Measurements from ENCODE around the gene GTPBP1. TPM values are rescaled to one million over a fixed set of nuclear protein-coding genes. Genes with fewer than 3 reads are reported as not detected.

Gene GTPBP1
- total RNA-seq, 2 experiments from 2014 or later = 98.6 TPM

DNA sequence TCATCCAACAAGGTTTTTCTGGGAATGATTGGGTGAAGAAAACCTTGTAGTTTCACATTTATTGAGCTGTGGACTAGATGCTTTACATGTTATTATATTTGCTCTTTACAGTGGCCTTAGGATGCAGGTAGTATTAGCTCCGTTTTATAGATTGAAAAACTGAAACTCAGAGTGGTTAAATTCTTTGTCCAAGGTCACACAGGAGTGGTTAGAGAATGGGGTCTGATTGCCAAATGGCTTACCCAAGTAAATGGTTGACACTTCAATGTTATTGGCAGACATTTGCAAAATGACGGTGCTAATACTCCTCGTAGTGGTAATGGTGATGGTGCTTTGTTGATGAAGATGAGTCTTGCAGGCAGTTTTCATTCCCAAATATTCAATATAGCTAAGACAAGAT lies 2.2 kb downstream of the GTPBP1 start:
- Mint-ChIP-seq H3K27me3 (no peaks in the 10 kb centered on the region), H3K4me3 (peak overlapping the region; percentile 94), H3K4me1 (peaks cover 57% of the 10 kb centered on the region), H3K36me3 (peaks cover 30% of the 10 kb centered on the region), H3K27ac (peak overlapping the region; percentile 9), H3K9me3 (no peaks in the 10 kb centered on the region)
- DNase-seq (no peak), ATAC-seq (ENCODE audit: low read depth) (no peak)
- POLR2A ChIA-PET = interaction anchor here (0.9 to 3.6 kb wide), 4 partner anchors 24 to 43 kb away, joined by 4 to 26 read pairs (median 14); partner anchors contain the start of gene TOMM22

GRCh38 chr22:38709306-38709705 lies 3.6 kb downstream of the GTPBP1 start:
- no peaks in the 10 kb centered on the region for H3K9me3 Mint-ChIP-seq
- no peak overlapping the region for H3K27ac Mint-ChIP-seq
- POLR2A ChIA-PET = interaction anchor here (1.0 to 1.2 kb wide), 2 partner anchors 25 to 35 kb away, joined by 4 read pairs; no protein-coding TSS in a partner anchor
- H3K27me3 Mint-ChIP-seq = no peaks in the 10 kb centered on the region
- ATAC-seq (ENCODE audit: low read depth) = no peak
- peaks cover 61% of the 10 kb centered on the region for H3K4me1 Mint-ChIP-seq
- no peak for DNase-seq
- H3K36me3 Mint-ChIP-seq = peaks cover 31% of the 10 kb centered on the region
- H3K4me3 Mint-ChIP-seq = no peak overlapping the region

DNA sequence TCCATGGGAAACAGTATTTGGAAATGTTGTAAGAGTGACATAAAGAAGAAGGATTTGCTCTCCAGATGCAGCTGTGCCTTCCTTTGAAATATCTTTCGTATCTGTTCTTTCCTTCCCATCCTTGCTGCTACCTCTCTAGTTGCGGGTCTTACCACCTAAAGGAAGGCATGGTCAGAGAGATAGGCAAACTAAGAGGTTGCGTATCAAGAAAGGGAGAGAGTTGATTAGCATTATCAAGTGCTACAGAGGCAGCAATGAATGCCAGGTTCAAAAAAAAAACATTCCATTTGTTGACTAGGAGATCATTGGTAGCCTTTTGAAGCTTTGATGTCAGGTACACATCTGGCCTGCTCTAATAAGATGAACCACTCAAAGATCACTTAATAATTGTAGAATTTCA lies 4.6 kb downstream of the GTPBP1 start:
- Mint-ChIP-seq H3K9me3 (no peaks in the 10 kb centered on the region), H3K4me1 (peaks cover 61% of the 10 kb centered on the region), H3K27ac (no peak overlapping the region), H3K27me3 (no peaks in the 10 kb centered on the region), H3K36me3 (peaks cover 31% of the 10 kb centered on the region), H3K4me3 (no peak overlapping the region)
- ATAC-seq (ENCODE audit: low read depth) (no peak), DNase-seq (no peak)
- POLR2A ChIA-PET = interaction anchor here (1.0 kb wide), 1 partner anchor 34 kb away, joined by 4 read pairs; no protein-coding TSS in a partner anchor

DNA sequence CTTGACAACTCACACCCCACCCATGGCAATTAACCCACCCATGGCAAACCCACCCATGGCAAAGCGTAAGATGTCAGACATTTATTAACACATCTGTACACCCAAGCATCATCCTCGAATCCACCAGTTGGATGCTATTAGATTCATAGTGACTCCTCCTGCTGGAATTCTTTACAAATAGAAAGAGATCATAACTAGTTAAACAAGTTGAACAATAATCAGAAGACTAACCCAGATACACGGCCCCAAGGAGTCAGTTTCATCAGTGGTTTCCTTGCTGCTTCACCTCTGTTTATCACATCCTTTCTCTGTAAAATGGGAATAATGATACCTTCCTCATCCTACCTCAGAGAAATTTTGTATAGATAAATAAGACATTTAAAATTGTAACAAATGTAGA lies 5.1 kb downstream of the GTPBP1 start:
- POLR2A ChIA-PET = no interaction called here
- Mint-ChIP-seq H3K36me3 (peaks cover 31% of the 10 kb centered on the region), H3K4me1 (peaks cover 62% of the 10 kb centered on the region), H3K4me3 (no peak overlapping the region), H3K9me3 (no peaks in the 10 kb centered on the region), H3K27me3 (no peaks in the 10 kb centered on the region), H3K27ac (no peak overlapping the region)
- DNase-seq = no peak
- no peak for ATAC-seq (ENCODE audit: low read depth)

GRCh38 chr22:38712486-38713207 lies 6.9 kb downstream of the GTPBP1 start:
- H3K27ac Mint-ChIP-seq = peak overlapping the region; percentile 4
- H3K4me1 Mint-ChIP-seq = peaks cover 56% of the 10 kb centered on the region
- H3K36me3 Mint-ChIP-seq = peaks cover 22% of the 10 kb centered on the region
- H3K9me3 Mint-ChIP-seq = no peaks in the 10 kb centered on the region
- ATAC-seq (ENCODE audit: low read depth) (no peak), DNase-seq (no peak)
- no peak overlapping the region for H3K4me3 Mint-ChIP-seq
- POLR2A ChIA-PET = no interaction called here
- H3K27me3 Mint-ChIP-seq = no peaks in the 10 kb centered on the region

GRCh38 chr22:38713921-38714320 lies 8.2 kb downstream of the GTPBP1 start:
- Mint-ChIP-seq H3K4me3 (no peak overlapping the region), H3K27me3 (no peaks in the 10 kb centered on the region), H3K27ac (no peak overlapping the region), H3K9me3 (no peaks in the 10 kb centered on the region), H3K4me1 (peaks cover 45% of the 10 kb centered on the region), H3K36me3 (peaks cover 14% of the 10 kb centered on the region)
- no peak for DNase-seq
- ATAC-seq (ENCODE audit: low read depth) = no peak
- POLR2A ChIA-PET = no interaction called here

- Mint-ChIP-seq H3K27ac (peak overlapping the region; percentile 30), H3K4me3 (no peak overlapping the region), H3K4me1 (peaks cover 38% of the 10 kb centered on the region), H3K9me3 (no peaks in the 10 kb centered on the region), H3K27me3 (no peaks in the 10 kb centered on the region), H3K36me3 (peaks cover 12% of the 10 kb centered on the region)
- ATAC-seq (ENCODE audit: low read depth) (no peak), DNase-seq (no peak)
- POLR2A ChIA-PET = interaction anchor here (0.9 to 2.1 kb wide), 4 partner anchors 10 to 36 kb away, joined by 3 to 4 read pairs (median 3); partner anchors contain the start of gene GTPBP1
Measured at GRCh38 chr22:38715176-38715764, 9.5 kb downstream of the GTPBP1 start.

DNA sequence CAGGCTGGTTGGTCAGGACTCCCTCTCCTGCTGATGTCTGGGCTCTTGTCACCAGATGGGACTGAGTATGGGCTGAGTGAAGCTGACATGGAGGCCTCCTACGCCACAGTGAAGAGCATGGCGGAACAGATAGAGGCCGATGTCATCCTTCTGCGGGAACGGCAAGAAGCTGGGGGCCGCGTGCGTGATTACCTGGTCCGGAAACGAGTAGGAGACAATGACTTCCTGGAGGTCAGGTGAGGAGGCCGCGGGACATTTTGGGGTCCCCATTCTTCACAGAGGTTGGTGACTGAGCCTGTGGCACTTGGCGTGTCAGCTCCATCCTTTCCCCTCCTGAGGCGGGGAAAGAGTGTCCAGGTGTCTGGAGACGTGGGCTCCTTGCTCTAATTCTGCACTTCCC lies 10.1 kb downstream of the GTPBP1 start:
- POLR2A ChIA-PET = interaction anchor here (1.0 to 2.1 kb wide), 2 partner anchors 18 to 35 kb away, joined by 3 to 4 read pairs; no protein-coding TSS in a partner anchor
- Mint-ChIP-seq H3K27ac (peak overlapping the region; percentile 39), H3K27me3 (no peaks in the 10 kb centered on the region), H3K36me3 (peaks cover 7% of the 10 kb centered on the region), H3K4me1 (peaks cover 32% of the 10 kb centered on the region), H3K4me3 (no peak overlapping the region), H3K9me3 (no peaks in the 10 kb centered on the region)
- ATAC-seq (ENCODE audit: low read depth) = no peak
- no peak for DNase-seq

DNA sequence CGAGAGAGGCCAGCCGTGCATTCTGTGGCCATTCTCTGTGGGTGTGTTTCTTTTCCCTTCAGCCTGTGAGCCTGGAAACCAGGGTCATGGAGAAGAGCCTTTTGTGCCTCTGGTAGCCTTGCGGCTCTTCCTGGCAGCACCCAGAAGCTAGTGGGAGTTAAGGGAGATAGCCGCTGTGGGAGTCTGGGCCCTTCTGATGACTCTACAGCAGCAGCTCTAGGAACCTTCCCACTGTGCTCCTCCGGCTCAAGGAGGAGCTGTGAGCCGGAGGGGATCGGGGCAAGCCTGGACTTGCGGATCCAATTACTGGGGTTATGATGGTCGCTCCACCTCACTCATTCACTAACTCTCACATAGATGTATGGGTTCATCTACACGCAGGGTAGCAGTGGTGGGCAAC lies 10.5 kb downstream of the GTPBP1 start:
- Mint-ChIP-seq H3K36me3 (peaks cover 9% of the 10 kb centered on the region), H3K27ac (peak overlapping the region; percentile 17)
- POLR2A ChIA-PET = interaction anchor here (0.6 to 2.1 kb wide), 3 partner anchors 17 to 35 kb away, joined by 3 to 6 read pairs (median 4); no protein-coding TSS in a partner anchor

DNA sequence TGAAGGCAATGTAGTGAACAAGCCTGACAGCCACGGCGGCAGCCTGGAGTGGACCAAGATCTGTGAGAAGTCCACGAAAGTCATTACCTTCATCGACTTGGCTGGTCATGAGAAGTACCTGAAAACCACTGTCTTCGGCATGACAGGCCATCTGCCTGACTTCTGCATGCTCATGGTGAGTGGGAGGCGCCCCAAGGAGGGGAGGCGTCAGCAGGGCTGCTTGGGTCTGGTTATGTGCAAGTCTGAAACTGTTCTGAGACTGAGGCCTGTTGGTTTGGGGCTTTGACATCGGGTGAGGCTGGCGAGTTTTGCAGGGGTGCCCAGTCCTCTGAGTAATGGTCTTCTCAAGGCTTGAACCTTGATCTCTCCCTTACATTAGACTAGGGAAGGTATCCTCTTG lies 11.1 kb downstream of the GTPBP1 start:
- POLR2A ChIA-PET = interaction anchor here (0.6 kb wide), 1 partner anchor 31 kb away, joined by 6 read pairs; no protein-coding TSS in a partner anchor
- Mint-ChIP-seq H3K9me3 (no peaks in the 10 kb centered on the region), H3K27me3 (no peaks in the 10 kb centered on the region), H3K4me3 (no peak overlapping the region), H3K27ac (no peak overlapping the region), H3K4me1 (peaks cover 33% of the 10 kb centered on the region), H3K36me3 (peaks cover 12% of the 10 kb centered on the region)
- ATAC-seq (ENCODE audit: low read depth) = no peak
- no peak for DNase-seq

More for the DNA sequence above, 10.5 kb downstream of the GTPBP1 start:
- Mint-ChIP-seq H3K27me3 (no peaks in the 10 kb centered on the region), H3K9me3 (no peaks in the 10 kb centered on the region), H3K4me1 (peaks cover 31% of the 10 kb centered on the region), H3K4me3 (no peak overlapping the region)
- ATAC-seq (ENCODE audit: low read depth) = no peak
- DNase-seq = no peak

DNA sequence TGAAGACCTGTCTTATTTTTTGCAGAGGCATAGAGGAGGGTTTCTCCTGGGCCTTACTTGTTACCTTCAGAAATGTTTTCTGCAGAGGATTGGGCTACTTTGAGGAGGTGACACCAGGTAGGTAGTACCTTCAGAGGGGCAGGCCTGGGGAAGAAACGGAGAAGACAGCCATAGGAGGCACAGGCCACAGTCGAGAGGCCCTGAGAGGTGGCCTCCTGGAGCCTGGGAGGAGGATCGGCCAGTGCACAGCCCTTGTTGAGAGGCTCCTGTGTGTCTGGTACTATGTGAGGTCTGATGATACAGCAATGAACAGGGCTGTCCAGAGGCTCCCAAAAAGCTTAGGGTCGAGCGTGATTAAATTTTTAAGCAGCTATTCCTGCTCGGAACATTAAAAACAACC lies 11.5 kb downstream of the GTPBP1 start:
- H3K9me3 Mint-ChIP-seq = no peaks in the 10 kb centered on the region
- ATAC-seq (ENCODE audit: low read depth) = no peak
- H3K4me1 Mint-ChIP-seq = peaks cover 30% of the 10 kb centered on the region
- H3K27me3 Mint-ChIP-seq = no peaks in the 10 kb centered on the region
- DNase-seq = no peak
- H3K36me3 Mint-ChIP-seq = peaks cover 9% of the 10 kb centered on the region
- H3K27ac Mint-ChIP-seq = no peak overlapping the region
- no peak overlapping the region for H3K4me3 Mint-ChIP-seq
- POLR2A ChIA-PET = no interaction called here

- no peaks in the 10 kb centered on the region for H3K27me3 Mint-ChIP-seq
- peaks cover 6% of the 10 kb centered on the region for H3K36me3 Mint-ChIP-seq
- no peak overlapping the region for H3K4me3 Mint-ChIP-seq
- POLR2A ChIA-PET = no interaction called here
- ATAC-seq (ENCODE audit: low read depth) (no peak), DNase-seq (no peak)
- H3K9me3 Mint-ChIP-seq = no peaks in the 10 kb centered on the region
- H3K4me1 Mint-ChIP-seq = peaks cover 19% of the 10 kb centered on the region
- H3K27ac Mint-ChIP-seq = no peak overlapping the region
Measured at GRCh38 chr22:38718414-38718813, 12.7 kb downstream of the GTPBP1 start.

DNA sequence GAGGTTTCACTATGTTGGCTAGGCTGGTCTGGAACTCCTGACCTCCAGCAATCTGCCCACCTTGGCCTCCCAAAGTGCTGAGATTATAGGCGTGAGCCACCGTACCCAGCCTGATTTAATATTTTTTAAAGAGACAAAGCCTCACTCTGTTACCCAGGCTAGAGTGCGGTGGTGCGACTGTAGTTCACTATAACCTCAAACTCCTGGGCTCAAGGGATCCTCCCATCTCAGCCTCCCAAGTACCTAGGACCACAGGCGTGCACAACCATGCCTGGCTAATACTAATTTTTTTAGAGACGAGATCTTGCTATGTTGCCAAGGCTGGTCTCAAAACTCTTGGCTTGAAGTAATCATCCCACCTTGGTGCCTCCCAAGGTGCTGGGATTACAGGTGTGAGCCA lies 13.5 kb downstream of the GTPBP1 start:
- DNase-seq (peak; percentile 8), ATAC-seq (ENCODE audit: low read depth) (no peak)
- Mint-ChIP-seq H3K9me3 (no peaks in the 10 kb centered on the region), H3K27me3 (no peaks in the 10 kb centered on the region), H3K27ac (no peak overlapping the region), H3K4me3 (no peak overlapping the region), H3K4me1 (peaks cover 15% of the 10 kb centered on the region), H3K36me3 (peaks cover 7% of the 10 kb centered on the region)
- POLR2A ChIA-PET = interaction anchor here (0.6 to 0.7 kb wide), 2 partner anchors 14 to 22 kb away, joined by 3 to 4 read pairs; partner anchors contain the start of gene GTPBP1
